GM19372 (cell line): ENCODE data around the gene MAGI1.
"Not testable (repeated sequence)": the region's sequence is repeated elsewhere in the genome, so short reads cannot be mapped to it uniquely, and the experiment has no call there.

ENCODE experiments used
- ATAC-seq: cut with Tn5 transposase; IDR thresholded peaks from one replicate; pipeline ENCODE4 v1.9.1; 2021; ENCODE audit warnings: mild to moderate bottlenecking, low read depth, moderate library complexity; ENCODE audit not compliant: unreplicated experiment

MAGI1 gene

GRCh38 chr3:65584002-65584401 is 454.7 kb downstream of the MAGI1 start:
- no peak for ATAC-seq

DNA sequence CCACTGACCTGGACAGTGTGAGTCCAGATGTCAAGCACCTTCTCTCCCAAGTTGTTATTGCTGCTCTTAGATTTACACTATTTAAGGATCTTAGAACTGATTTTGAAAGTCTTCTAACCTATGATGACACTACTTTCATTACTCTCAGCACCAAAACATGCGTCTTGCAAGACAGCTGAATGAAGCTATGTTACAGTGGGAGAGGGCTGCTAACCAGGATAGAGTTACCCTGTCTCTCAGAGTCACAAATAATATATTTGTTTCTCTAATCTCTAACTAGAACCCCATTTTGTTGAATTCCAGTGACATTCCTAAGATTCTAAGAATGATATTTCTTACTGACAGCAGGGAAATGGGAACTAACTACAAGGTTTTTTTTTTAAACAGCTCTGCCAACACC is 455.5 kb downstream of the MAGI1 start:
- ATAC-seq = no peak

GRCh38 chr3:65582012-65582717 is 456.6 kb downstream of the MAGI1 start:
- ATAC-seq = no peak

- ATAC-seq = no peak
Measured at GRCh38 chr3:65581313-65581712, 457.4 kb downstream of the MAGI1 start.

DNA sequence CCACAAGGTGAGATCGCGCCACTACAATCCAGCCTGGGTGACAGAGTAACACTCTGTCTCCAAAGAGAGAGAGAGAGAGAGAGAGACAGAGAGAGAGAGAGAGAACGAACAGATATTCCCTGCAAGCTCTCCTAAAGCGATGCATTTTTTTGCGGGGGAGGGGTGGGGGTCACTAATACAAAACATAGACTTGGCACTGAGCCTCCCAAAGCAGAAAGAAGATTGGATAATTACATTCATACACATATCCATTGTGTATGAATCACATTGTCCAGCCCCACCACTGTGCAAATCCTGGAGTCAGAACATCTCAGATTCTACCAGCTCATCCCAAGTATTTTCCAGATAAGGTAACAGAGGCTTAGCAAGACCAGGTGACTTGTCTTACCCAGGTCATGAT is 459.9 kb downstream of the MAGI1 start:
- ATAC-seq = no peak

GRCh38 chr3:65577843-65578430 is 460.8 kb downstream of the MAGI1 start:
- ATAC-seq = no peak

GRCh38 chr3:65576966-65577365 is 461.8 kb downstream of the MAGI1 start:
- no peak for ATAC-seq

- no peak for ATAC-seq
Measured at GRCh38 chr3:65576228-65576627, 462.5 kb downstream of the MAGI1 start.

GRCh38 chr3:65575376-65575840 is 463.3 kb downstream of the MAGI1 start:
- no peak for ATAC-seq

- no peak for ATAC-seq
Measured at GRCh38 chr3:65573548-65574116, 465.1 kb downstream of the MAGI1 start.

DNA sequence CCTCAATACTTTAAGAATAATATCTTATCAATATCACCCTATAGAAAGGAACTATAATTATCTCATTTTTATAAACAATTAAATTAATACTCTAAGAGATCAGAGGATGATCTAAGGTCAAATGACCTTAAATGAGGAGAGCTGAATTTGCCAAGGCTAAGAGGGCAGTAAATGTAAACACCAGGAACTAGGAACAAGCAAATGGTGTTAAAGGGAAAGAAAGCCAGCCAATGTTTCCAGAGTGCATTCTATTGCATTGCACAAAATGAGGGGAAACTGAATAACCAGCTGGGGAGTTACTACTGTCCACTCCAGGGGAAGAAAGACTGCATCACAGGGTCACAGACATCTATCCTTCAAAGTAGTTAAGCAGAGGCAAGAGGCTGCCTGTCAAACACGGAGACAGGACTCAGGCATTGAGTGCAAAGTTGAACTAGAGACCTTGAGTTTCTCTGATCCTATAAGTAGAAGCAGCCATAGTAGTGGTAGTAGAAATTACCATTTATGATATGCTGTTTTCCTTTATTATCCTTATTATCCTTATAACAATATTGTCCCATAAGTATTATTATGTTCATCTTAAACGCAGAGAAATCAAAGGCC is 466.4 kb downstream of the MAGI1 start:
- ATAC-seq = no peak

- no peak for ATAC-seq
Measured at GRCh38 chr3:65569845-65570405, 468.8 kb downstream of the MAGI1 start.

DNA sequence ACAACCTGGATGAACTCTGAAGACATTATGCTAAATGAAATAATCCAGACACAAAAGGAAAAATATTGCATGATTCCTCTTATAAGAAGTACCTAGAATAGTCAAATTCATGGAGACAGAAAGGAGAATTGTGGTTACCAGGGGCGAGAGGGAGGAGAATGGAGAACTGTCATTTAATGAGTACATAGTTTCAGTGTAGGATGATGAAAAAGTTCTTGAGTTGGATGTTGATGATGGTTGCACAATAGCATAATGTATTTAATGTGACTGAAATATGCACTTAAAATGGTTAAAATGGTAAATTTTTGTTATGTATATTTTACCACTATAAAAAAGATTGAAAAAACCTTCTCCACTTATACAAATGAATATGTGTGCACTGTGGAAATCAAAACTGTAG is 469.6 kb downstream of the MAGI1 start:
- no peak for ATAC-seq

DNA sequence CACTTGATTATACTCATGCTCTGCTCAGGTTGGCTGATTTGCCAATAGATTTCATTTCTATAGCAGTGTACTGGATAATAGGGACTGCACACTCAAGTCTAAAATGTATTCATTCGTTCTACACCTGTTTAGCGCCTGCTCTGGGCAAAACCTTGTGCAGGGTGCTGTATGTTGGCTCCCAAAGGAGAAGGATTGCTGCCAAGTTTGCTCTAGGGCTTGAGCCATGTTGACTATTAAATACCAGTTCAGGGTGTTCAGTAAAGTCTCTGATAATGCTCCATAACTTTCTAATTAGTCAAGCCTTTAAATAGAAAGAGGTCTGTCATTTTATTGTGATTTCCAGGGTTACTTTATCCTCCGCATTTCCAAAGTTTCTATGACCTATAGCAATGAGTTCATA is 470.2 kb downstream of the MAGI1 start:
- no peak for ATAC-seq

GRCh38 chr3:65565744-65566143 is 473.0 kb downstream of the MAGI1 start:
- not testable (repeated sequence) for ATAC-seq

DNA sequence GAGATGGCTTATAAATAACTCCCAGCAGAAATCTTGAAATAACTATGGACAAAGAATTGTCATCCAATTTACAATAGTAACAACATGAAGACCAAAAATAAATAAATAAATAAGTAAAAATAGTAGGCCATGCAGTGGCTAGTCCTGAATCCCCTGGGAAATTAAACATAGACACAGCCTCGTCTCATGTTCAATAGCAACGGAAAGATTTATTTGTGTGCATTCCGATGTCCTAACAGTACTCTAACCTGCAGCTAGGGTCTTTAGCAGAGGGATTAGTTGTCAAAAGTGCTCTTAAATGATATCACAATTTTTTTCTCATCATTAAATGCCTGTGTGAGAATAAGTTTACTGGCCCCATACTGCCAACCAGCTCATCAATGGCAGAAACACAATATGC is 474.2 kb downstream of the MAGI1 start:
- ATAC-seq = no peak

- no peak for ATAC-seq
Measured at GRCh38 chr3:65563861-65564260, 474.9 kb downstream of the MAGI1 start.

DNA sequence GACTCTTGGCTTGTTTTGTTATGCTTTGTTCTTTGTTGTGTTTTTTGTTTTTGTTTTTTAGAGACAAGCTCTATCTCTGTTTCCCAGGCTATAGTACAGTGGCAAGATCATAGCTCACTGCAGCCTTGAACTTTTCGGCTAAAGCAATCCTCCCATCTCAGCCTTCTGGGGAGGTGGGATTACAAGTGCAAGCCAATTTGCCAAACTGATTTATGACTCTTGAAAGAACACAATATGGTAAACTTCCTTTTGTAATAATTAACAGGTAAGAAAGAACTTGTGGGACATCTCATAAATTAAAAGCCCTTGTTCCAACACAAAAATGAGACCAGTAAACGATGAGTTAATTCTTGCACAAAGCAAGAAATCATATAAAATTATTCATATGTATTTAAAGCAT is 476.3 kb downstream of the MAGI1 start:
- no peak for ATAC-seq

GRCh38 chr3:65561617-65562016 is 477.1 kb downstream of the MAGI1 start:
- no peak for ATAC-seq

GRCh38 chr3:65560901-65561300 is 477.8 kb downstream of the MAGI1 start:
- ATAC-seq = no peak

GRCh38 chr3:65560133-65560532 is 478.6 kb downstream of the MAGI1 start:
- ATAC-seq = no peak
